ENCODE measurements around the gene CTNNA2.

The CTNNA2 gene

GRCh38 chr2:80643598-80643997, 1130.7 kb downstream of the CTNNA2 start:
- DNase-seq: no peak

GRCh38 chr2:80651435-80651834, 1138.6 kb downstream of the CTNNA2 start:
- no peak for DNase-seq

- DNase-seq: no peak
These were observed 1142.4 kb downstream of the CTNNA2 start for GRCh38 chr2:80655265-80655664.

- no peak for DNase-seq
These were observed 1157.9 kb downstream of the CTNNA2 start for GRCh38 chr2:80670763-80671162.

GRCh38 chr2:80687524-80687923, 1174.7 kb downstream of the CTNNA2 start:
- no peak for DNase-seq

- no peak for DNase-seq
These were observed 1176.3 kb downstream of the CTNNA2 start for GRCh38 chr2:80689106-80689505.
